ENCODE results near the gene TMEM109.

Gene TMEM109

DNA sequence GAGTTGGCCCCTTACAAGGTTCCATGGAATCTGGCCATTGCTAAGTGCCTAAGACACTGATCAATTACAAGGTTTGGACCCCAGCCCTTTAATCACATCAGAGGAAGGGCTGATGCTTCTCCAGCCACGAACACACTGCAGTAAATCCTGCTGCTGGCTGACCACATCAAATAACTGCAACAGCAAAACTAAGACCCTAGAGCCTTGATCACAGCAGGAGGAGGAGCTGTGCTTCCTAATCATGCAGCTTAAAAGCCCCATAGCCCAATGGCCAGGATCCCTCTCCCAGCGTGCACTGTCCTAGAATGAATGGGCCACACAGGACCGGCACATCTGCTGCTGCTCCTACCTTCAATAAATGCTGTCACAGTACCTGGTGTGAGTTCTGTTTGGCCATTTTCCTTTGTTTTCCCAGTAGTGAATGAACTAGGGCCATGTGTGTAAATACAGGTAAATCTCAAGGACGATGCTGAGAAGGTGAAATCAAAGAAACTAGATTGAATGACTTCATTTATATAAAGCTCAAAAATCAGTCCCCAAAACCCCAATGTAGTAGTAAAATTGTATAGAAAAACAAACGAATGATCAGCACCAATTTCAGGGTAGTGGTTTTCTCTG lies 33.9 kb upstream of the TMEM109 start:
- no peaks in the 10 kb centered on the region for H3K9me3 ChIP-seq (ENCODE audit: control insufficient read depth, insufficient read depth, low read length)
- H3K9ac ChIP-seq (ENCODE audit: low read depth, low read length): no peak overlapping the region
- no peaks in the 10 kb centered on the region for H3K4me1 ChIP-seq (ENCODE audit: control insufficient read depth, insufficient read depth, low read length)
- H3K27me3 ChIP-seq (ENCODE audit: control insufficient read depth, insufficient read depth, low read length): no peaks in the 10 kb centered on the region
- H3K36me3 ChIP-seq (ENCODE audit: control insufficient read depth, insufficient read depth, low read length): peaks cover 9% of the 10 kb centered on the region; the same call in 1 of the 2 replicates
- no peak overlapping the region for H3K27ac ChIP-seq (ENCODE audit: low read depth, low read length)
- H3K4me3 ChIP-seq (ENCODE audit: low read depth, low read length): no peak overlapping the region

DNA sequence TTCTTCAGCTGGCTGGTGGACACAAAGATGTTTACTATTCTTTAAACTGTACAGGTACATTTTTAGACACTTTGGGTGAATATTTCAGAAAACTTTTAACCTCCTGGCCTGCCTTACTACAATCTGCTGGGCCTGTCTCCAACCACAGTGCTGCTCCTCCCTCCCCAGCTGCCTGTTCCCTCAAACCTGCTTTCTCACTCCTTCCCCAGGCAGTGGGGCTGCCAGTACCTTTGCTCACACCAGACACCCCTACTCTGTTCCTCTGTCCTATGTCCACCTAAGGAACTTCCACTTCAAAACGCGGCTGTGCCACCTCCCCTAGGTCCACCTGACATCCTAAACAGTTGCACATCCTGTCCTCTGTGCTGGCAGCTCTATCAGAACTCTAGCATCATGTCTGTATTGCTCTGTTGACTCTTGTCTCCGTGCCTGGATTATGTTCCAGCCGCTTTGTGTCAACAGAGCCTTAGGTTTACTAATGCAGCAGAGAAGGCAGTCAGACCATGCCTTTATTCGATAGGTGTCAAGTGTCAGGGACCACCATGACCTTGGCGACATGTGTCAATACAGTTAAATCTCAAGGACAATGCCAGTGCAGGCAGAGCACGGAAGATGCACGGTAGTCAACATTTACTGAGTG lies 33.2 kb upstream of the TMEM109 start:
- Histone ChIP-seq H3K9ac (ENCODE audit: low read depth, low read length) (no peak overlapping the region), H3K4me3 (ENCODE audit: low read depth, low read length) (no peak overlapping the region), H3K4me1 (ENCODE audit: control insufficient read depth, insufficient read depth, low read length) (no peaks in the 10 kb centered on the region), H3K9me3 (ENCODE audit: control insufficient read depth, insufficient read depth, low read length) (no peaks in the 10 kb centered on the region), H3K27me3 (ENCODE audit: control insufficient read depth, insufficient read depth, low read length) (no peaks in the 10 kb centered on the region), H3K27ac (ENCODE audit: low read depth, low read length) (no peak overlapping the region), H3K36me3 (ENCODE audit: control insufficient read depth, insufficient read depth, low read length) (peaks cover 9% of the 10 kb centered on the region; the same call in 1 of the 2 replicates)

DNA sequence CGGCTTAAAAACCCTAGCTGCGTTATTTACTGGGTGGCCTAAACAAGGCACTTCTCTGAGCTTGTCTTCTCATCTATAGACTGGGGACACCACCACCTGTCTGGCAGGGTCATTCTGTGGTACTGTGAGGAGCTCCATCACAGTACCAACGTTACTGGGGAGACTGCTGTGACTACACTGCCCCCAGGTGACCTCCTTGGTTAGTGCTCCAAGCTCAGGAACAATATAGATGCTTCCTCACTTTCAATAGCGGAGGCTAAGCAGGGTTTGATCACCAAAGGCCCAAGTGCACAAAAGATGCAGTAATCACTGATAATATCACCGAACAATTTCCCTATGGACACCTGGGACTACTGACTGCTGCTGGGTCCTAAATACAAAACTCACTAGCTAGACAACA lies 26.4 kb upstream of the TMEM109 start:
- Histone ChIP-seq H3K27me3 (ENCODE audit: control insufficient read depth, insufficient read depth, low read length) (no peaks in the 10 kb centered on the region), H3K4me3 (ENCODE audit: low read depth, low read length) (no peak overlapping the region), H3K4me1 (ENCODE audit: control insufficient read depth, insufficient read depth, low read length) (no peaks in the 10 kb centered on the region), H3K9me3 (ENCODE audit: control insufficient read depth, insufficient read depth, low read length) (no peaks in the 10 kb centered on the region), H3K27ac (ENCODE audit: low read depth, low read length) (no peak overlapping the region), H3K36me3 (ENCODE audit: control insufficient read depth, insufficient read depth, low read length) (peaks cover 26% of the 10 kb centered on the region), H3K9ac (ENCODE audit: low read depth, low read length) (no peak overlapping the region)

DNA sequence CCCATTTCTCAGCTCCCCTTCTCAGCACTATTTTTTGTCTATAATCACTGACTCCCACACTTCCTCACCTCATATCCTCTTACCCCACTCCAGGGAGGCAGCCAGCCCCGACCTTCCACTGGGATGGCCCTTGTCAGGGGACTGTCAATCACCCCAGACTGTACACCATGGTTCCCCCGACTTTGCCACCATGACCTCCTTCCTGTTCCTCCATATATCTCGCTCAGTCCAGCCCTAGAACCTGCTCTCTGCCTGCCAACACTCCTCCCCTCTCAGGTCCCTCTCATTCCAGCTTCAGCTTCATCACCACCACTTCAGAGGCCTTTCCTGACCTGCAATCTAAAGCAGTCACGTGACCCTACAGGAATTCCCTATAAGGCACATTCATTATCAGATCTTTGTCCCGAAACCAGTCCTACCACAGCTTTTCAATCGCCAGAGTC lies 24.1 kb upstream of the TMEM109 start:
- no peak overlapping the region for H3K9ac ChIP-seq (ENCODE audit: low read depth, low read length)
- no peaks in the 10 kb centered on the region for H3K4me1 ChIP-seq (ENCODE audit: control insufficient read depth, insufficient read depth, low read length)

DNA sequence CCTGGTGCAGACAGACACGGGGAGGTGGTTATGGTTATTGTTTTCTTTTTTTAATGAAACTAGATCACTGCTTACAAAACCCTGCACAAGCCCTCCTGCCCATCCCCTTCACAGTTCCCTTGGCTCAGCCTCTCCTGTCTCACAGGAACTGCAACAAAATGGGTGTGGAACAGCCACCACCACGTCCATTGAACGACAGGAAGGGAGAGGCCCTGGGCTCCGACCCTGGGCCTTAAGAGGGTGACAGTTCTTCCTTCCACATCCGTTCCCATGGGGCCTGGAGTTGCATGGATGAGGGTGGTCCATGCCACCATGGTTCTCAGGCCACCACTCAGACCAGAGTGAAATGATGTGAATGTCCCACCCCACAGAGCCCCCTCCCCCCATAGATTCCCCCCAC lies 23.3 kb upstream of the TMEM109 start:
- Histone ChIP-seq H3K27me3 (ENCODE audit: control insufficient read depth, insufficient read depth, low read length) (no peaks in the 10 kb centered on the region), H3K36me3 (ENCODE audit: control insufficient read depth, insufficient read depth, low read length) (peaks cover 52% of the 10 kb centered on the region), H3K4me1 (ENCODE audit: control insufficient read depth, insufficient read depth, low read length) (no peaks in the 10 kb centered on the region), H3K27ac (ENCODE audit: low read depth, low read length) (no peak overlapping the region), H3K9ac (ENCODE audit: low read depth, low read length) (no peak overlapping the region), H3K4me3 (ENCODE audit: low read depth, low read length) (no peak overlapping the region), H3K9me3 (ENCODE audit: control insufficient read depth, insufficient read depth, low read length) (no peaks in the 10 kb centered on the region)

More for the DNA sequence above, 24.1 kb upstream of the TMEM109 start:
- H3K9me3 ChIP-seq (ENCODE audit: control insufficient read depth, insufficient read depth, low read length): no peaks in the 10 kb centered on the region
- no peak overlapping the region for H3K4me3 ChIP-seq (ENCODE audit: low read depth, low read length)
- no peak overlapping the region for H3K27ac ChIP-seq (ENCODE audit: low read depth, low read length)
- H3K36me3 ChIP-seq (ENCODE audit: control insufficient read depth, insufficient read depth, low read length): peaks cover 44% of the 10 kb centered on the region
- no peaks in the 10 kb centered on the region for H3K27me3 ChIP-seq (ENCODE audit: control insufficient read depth, insufficient read depth, low read length)

DNA sequence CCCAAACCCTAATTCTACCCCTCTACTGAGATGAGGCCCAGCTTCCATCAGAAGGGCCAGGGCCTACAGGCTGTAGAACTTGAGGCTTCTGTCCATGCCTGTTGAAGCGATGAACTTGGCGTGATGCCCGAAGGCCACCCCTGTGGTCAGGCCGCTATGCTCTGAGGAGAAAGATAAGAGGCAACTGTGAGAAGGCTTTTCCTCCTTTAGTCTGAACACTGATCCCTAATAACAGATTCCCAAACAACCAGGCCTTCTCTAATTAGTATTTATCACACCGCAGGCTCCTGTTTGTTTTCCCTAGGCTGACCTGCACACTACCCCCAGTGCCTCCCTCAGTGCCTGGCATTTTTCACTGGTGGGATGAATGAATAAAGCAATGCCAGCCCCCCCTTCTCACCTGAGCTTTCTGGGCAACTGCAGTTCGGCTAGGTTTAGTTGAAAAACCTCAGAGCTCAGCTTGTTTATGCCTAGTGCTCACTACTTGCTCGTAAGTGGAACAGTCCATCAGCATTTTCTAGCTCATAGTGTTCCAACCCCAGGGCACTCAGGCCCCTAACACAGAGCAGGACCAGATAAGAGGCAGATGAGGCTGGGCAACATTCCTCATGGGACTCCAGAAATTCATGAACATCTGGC lies 22.7 kb upstream of the TMEM109 start:
- no peak overlapping the region for H3K9ac ChIP-seq (ENCODE audit: low read depth, low read length)
- H3K27me3 ChIP-seq (ENCODE audit: control insufficient read depth, insufficient read depth, low read length): no peaks in the 10 kb centered on the region
- no peaks in the 10 kb centered on the region for H3K9me3 ChIP-seq (ENCODE audit: control insufficient read depth, insufficient read depth, low read length)
- no peaks in the 10 kb centered on the region for H3K4me1 ChIP-seq (ENCODE audit: control insufficient read depth, insufficient read depth, low read length)
- peaks cover 57% of the 10 kb centered on the region for H3K36me3 ChIP-seq (ENCODE audit: control insufficient read depth, insufficient read depth, low read length)
- H3K27ac ChIP-seq (ENCODE audit: low read depth, low read length): no peak overlapping the region
- no peak overlapping the region for H3K4me3 ChIP-seq (ENCODE audit: low read depth, low read length)

DNA sequence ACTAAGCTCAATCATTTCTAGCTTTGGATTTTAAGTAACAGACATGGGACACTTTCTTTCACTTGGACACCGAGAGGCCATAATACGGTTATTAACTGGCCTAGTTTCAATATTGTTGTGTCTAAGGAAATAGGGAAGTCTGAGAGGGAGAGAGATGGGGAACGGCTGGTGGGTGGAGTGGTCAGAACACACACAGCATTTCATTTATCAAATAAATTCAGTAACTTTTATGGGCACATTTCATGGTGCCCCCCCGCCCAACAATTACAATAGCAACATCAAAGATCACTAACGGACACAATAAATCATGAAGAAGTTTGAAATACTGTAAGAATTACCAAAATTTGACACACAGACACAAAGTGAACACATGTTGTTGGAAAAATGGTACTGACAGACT lies 18.3 kb upstream of the TMEM109 start:
- H3K27me3 ChIP-seq (ENCODE audit: control insufficient read depth, insufficient read depth, low read length): no peaks in the 10 kb centered on the region
- H3K36me3 ChIP-seq (ENCODE audit: control insufficient read depth, insufficient read depth, low read length): peaks cover 91% of the 10 kb centered on the region
- H3K4me1 ChIP-seq (ENCODE audit: control insufficient read depth, insufficient read depth, low read length): no peaks in the 10 kb centered on the region
- no peak overlapping the region for H3K27ac ChIP-seq (ENCODE audit: low read depth, low read length)
- H3K9me3 ChIP-seq (ENCODE audit: control insufficient read depth, insufficient read depth, low read length): no peaks in the 10 kb centered on the region
- H3K9ac ChIP-seq (ENCODE audit: low read depth, low read length): no peak overlapping the region
- no peak overlapping the region for H3K4me3 ChIP-seq (ENCODE audit: low read depth, low read length)

DNA sequence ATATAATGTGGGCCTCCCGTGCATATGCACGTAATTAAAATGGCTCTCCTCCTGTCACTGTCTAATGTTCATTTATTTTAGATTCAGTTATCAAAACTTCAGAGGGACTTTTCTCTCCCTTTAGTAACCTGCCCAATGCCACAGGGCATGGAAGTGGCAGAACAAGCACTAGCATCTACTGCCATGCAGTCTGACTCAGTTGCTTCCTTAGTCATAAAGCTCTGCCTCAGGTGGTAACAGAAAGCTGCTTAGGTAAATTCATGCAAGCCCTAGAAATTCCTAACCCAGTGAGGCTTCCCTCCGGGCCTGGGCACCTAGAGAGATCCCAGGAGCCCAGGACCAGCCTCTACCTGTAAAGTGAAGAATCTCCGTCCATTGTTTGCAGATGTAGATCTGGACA lies 16.5 kb upstream of the TMEM109 start:
- H3K9me3 ChIP-seq (ENCODE audit: control insufficient read depth, insufficient read depth, low read length): no peaks in the 10 kb centered on the region
- no peaks in the 10 kb centered on the region for H3K4me1 ChIP-seq (ENCODE audit: control insufficient read depth, insufficient read depth, low read length)
- no peak overlapping the region for H3K9ac ChIP-seq (ENCODE audit: low read depth, low read length)
- H3K27ac ChIP-seq (ENCODE audit: low read depth, low read length): no peak overlapping the region
- no peaks in the 10 kb centered on the region for H3K27me3 ChIP-seq (ENCODE audit: control insufficient read depth, insufficient read depth, low read length)
- H3K4me3 ChIP-seq (ENCODE audit: low read depth, low read length): no peak overlapping the region
- peaks cover 93% of the 10 kb centered on the region for H3K36me3 ChIP-seq (ENCODE audit: control insufficient read depth, insufficient read depth, low read length)

DNA sequence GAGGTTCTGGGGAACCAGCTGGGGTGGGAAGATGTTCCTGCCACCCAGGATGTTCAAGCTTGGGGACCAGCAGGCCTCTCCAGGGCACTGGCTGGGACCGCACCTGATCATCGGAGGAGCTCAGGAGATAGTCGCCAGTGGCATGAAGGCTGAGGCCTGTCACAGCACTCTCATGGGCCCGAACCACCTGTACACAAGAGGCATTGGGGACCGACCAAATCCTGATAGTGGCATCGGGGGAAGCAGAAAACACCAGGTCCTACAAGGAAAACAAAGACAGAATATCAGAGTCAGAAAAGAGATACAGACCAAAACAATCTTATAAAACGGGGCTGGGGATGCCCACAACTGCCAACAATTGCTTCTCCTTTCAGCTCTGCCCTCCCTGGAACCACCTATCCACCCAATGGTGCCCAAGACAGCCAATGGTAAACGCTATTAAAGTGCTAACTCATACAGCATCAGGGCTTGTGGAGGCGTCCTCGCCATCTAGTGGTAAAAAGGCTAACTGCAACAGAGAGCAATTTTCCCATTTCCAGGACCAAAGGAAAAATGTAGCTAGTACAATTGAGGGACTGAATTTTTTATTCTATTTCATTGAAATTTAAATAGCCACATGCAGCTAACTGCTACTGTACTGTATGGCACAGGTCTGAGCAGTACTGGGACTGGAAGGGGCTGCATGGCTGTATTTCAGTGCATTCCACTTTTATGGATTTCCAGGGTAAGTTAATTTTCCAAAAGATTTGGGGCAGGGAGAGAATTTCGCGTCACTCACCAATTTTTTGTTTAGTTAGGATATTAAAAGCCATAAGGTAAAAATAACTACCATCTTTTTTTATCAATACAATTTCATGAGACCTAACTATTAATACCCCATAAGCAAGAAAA lies 14.7 kb upstream of the TMEM109 start:
- Histone ChIP-seq H3K9me3 (ENCODE audit: control insufficient read depth, insufficient read depth, low read length) (no peaks in the 10 kb centered on the region), H3K4me3 (ENCODE audit: low read depth, low read length) (no peak overlapping the region), H3K36me3 (ENCODE audit: control insufficient read depth, insufficient read depth, low read length) (peaks cover 98% of the 10 kb centered on the region), H3K27me3 (ENCODE audit: control insufficient read depth, insufficient read depth, low read length) (no peaks in the 10 kb centered on the region), H3K9ac (ENCODE audit: low read depth, low read length) (no peak overlapping the region; the same call in 1 of the 2 replicates), H3K27ac (ENCODE audit: low read depth, low read length) (no peak overlapping the region), H3K4me1 (ENCODE audit: control insufficient read depth, insufficient read depth, low read length) (no peaks in the 10 kb centered on the region)

DNA sequence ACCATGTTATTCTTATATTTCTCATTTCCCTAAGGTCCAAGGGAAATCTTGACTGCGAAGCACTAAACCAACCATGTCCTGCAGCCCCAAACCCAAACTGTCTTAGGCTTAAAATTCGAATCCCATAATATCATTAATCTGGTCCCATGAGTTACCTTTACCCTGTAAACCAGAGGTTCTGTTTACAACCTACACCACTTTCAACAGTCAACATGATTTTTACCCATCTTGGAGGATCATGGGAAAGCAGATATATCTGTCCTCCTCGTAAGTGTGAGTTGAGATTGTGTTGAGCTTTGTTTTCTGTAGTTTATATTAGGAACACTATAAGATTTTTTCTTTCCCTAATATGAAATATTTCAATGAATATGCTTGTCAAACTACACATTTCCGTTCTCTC lies 14.0 kb upstream of the TMEM109 start:
- H3K27me3 ChIP-seq (ENCODE audit: control insufficient read depth, insufficient read depth, low read length): no peaks in the 10 kb centered on the region
- H3K27ac ChIP-seq (ENCODE audit: low read depth, low read length): no peak overlapping the region
- H3K9ac ChIP-seq (ENCODE audit: low read depth, low read length): no peak overlapping the region
- no peak overlapping the region for H3K4me3 ChIP-seq (ENCODE audit: low read depth, low read length)
- H3K36me3 ChIP-seq (ENCODE audit: control insufficient read depth, insufficient read depth, low read length): peaks cover 91% of the 10 kb centered on the region
- no peaks in the 10 kb centered on the region for H3K9me3 ChIP-seq (ENCODE audit: control insufficient read depth, insufficient read depth, low read length)
- peaks cover 4% of the 10 kb centered on the region for H3K4me1 ChIP-seq (ENCODE audit: control insufficient read depth, insufficient read depth, low read length)
